K562 (cell line): ENCODE results near the gene CNTRL. TPM values are rescaled to one million over a fixed set of nuclear protein-coding genes. Genes with fewer than 3 reads are reported as not detected.

Experiments
- ATAC-seq: fragments of 200-7000 bp; cut with Tn5 transposase; 3 replicates; pipeline ENCODE4 v1.9.1; 2020; ENCODE audit warnings: moderate library complexity
- BruUV-seq: library from RNA; stranded (reverse); fragments of 400-500 nt; replicated peaks from 2 replicates; lab custom pipeline; 2021; lab: Mats Ljungman, UMichigan
- CTCF ChIA-PET: fragments of 300-600 bp; formaldehyde crosslinking; extraction: SDS; loops from one replicate; lab custom pipeline; 2021; ENCODE audit warnings: low intra/inter-chr PET ratio; lab: Yijun Ruan, JAX
- POLR2A ChIA-PET: fragments of 300-600, 350-650 bp; sonication (Branson Sonifier 250); formaldehyde crosslinking; extraction: SDS; loops from one replicate; lab custom pipeline; 2021; ENCODE audit warnings: antibody characterized with exemption, inconsistent platforms; lab: Yijun Ruan, JAX
- DNase-seq, 4 experiments: peaks; one replicate each; pipeline versions ENCODE4 v3.0.0 to v3.0.0-alpha.2; 2011 to 2018; ENCODE audit warnings: low spot score in 3 of 4, mixed read lengths in 3 of 4; ENCODE audit errors: extremely low read depth in 1 of 4
- FAIRE-seq: peaks from 2 replicates; lab custom pipeline; 2011; peaks lifted over from hg19 to GRCh38; lab: Jason Lieb, UNC
- H2AFZ ChIP-seq: 2 replicates; pipeline ENCODE4 v1.6.0; 2011; ENCODE audit warnings: low read depth, low read length, control low read depth, inconsistent platforms
- H3K27ac ChIP-seq: fragments of 200-600 bp; 3 replicates; pipeline ENCODE4 v1.8.0; 2011; ENCODE audit warnings: low read depth, mild to moderate bottlenecking, control low read depth, inconsistent platforms, low read length, moderate library complexity, mixed read lengths; ENCODE audit errors: extremely low read depth
- H3K27me3 ChIP-seq, 2 experiments: fragments of 300-600 bp in 1 of 2; 2 replicates in 1 of 2; 3 replicates in 1 of 2; pipeline versions ENCODE4 v1.6.0 to v1.8.0; 2011; ENCODE audit warnings: inconsistent platforms in 2 of 2, low read length in 2 of 2, mild to moderate bottlenecking in 1 of 2, mixed read lengths in 1 of 2, moderate library complexity in 1 of 2; ENCODE audit not compliant: control insufficient read depth in 2 of 2, insufficient read depth in 2 of 2
- H3K36me3 ChIP-seq: fragments of 300-600 bp; 3 replicates; pipeline ENCODE4 v1.8.0; 2011; ENCODE audit warnings: mild to moderate bottlenecking, low read length, inconsistent platforms; ENCODE audit not compliant: control insufficient read depth, insufficient read depth
- H3K4me1 ChIP-seq, 2 experiments: fragments of 200-600 bp in 1 of 2; replicated peaks in 1 of 2; 2 replicates in 1 of 2; 3 replicates in 1 of 2; pipeline versions ENCODE4 v1.5.1 to v1.8.0; 2011; ENCODE audit warnings: inconsistent platforms in 2 of 2, low read length in 2 of 2, mild to moderate bottlenecking in 1 of 2, mixed read lengths in 1 of 2, moderate library complexity in 1 of 2; ENCODE audit not compliant: control insufficient read depth in 2 of 2, insufficient read depth in 2 of 2
- H3K4me2 ChIP-seq: 2 replicates; pipeline ENCODE4 v1.6.1; 2011; ENCODE audit warnings: low read length, control low read depth, inconsistent platforms, mixed read lengths; ENCODE audit not compliant: insufficient read depth
- H3K4me3 ChIP-seq: fragments of 200-600 bp; sonication (generic), shearing (Covaris generic); 2 replicates; pipeline ENCODE4 v1.5.1; 2016; ENCODE audit warnings: control low read depth, inconsistent platforms
- H3K79me2 ChIP-seq: fragments of 200-600 bp; 3 replicates; pipeline ENCODE4 v1.8.0; 2011; ENCODE audit warnings: low read length, inconsistent platforms; ENCODE audit not compliant: control insufficient read depth, insufficient read depth
- H3K9ac ChIP-seq, 2 experiments: 2 replicates each; pipeline versions ENCODE4 v1.6.0 to v1.6.1; 2011; ENCODE audit warnings: low read depth in 2 of 2, low read length in 2 of 2, control low read depth in 1 of 2, inconsistent platforms in 1 of 2, mild to moderate bottlenecking in 1 of 2, mixed read lengths in 1 of 2; ENCODE audit not compliant: insufficient read depth in 1 of 2
- H3K9me1 ChIP-seq: one replicate; pipeline ENCODE4 v1.6.0; 2011; ENCODE audit warnings: inconsistent platforms, mild to moderate bottlenecking, low read length, moderate library complexity; ENCODE audit not compliant: control insufficient read depth, insufficient read depth
- H3K9me3 ChIP-seq: replicated peaks from 2 replicates; pipeline ENCODE4 v1.5.1; 2011; ENCODE audit warnings: low read depth, low read length, inconsistent platforms; ENCODE audit not compliant: control insufficient read depth, insufficient read depth
- H4K20me1 ChIP-seq: replicated peaks from 2 replicates; pipeline ENCODE4 v1.6.1; 2011; ENCODE audit warnings: low read length, inconsistent platforms, mixed read lengths; ENCODE audit not compliant: control insufficient read depth, insufficient read depth
- ARNT ChIP-seq, 2 experiments: fragments of 450-650 bp; IDR thresholded peaks; 2 replicates each; pipeline ENCODE4 v1.6.1; 2016; ENCODE audit warnings: mild to moderate bottlenecking in 1 of 2
- CAMTA2 ChIP-seq: fragments of 250-450 bp; sonication (Bioruptor Pico); conservative IDR thresholded peaks from 2 replicates; pipeline ENCODE4 v1.5.1; 2022
- CTCF ChIP-seq, 3 experiments: IDR thresholded peaks in 2 of 3; conservative IDR thresholded peaks in 1 of 3; 2 replicates each; pipeline ENCODE4 v1.5.1; 2011 to 2012; ENCODE audit warnings: low read length in 3 of 3, mild to moderate bottlenecking in 3 of 3, control low read depth in 2 of 3, improper control_type of control experiment in 1 of 3, inconsistent platforms in 1 of 3, low read depth in 1 of 3, mixed read lengths in 1 of 3, moderate library complexity in 1 of 3; ENCODE audit not compliant: insufficient read depth in 2 of 3
- E4F1 ChIP-seq: fragments of 250-450 bp; sonication (Bioruptor Pico); IDR thresholded peaks from 2 replicates; pipeline ENCODE4 v1.5.0; 2021; ENCODE audit warnings: mild to moderate bottlenecking, borderline replicate concordance
- ETV1 ChIP-seq: fragments of 450-650 bp; conservative IDR thresholded peaks from 2 replicates; pipeline ENCODE4 v1.6.1; 2016; ENCODE audit warnings: missing genetic modification characterization, control low read depth, low read depth, missing compliant biosample characterization
- GABPB2 ChIP-seq: fragments of 250-450 bp; sonication (Bioruptor Pico); conservative IDR thresholded peaks from 2 replicates; pipeline ENCODE4 v1.5.1; 2021; ENCODE audit warnings: mild to moderate bottlenecking
- MAFG ChIP-seq: fragments of 450-650 bp; conservative IDR thresholded peaks from 2 replicates; pipeline ENCODE4 v1.6.1; 2016; ENCODE audit warnings: missing genetic modification characterization, missing compliant biosample characterization
- MIER1 ChIP-seq: fragments of 450-650 bp; IDR thresholded peaks from 2 replicates; pipeline ENCODE4 v1.6.1; 2016; ENCODE audit warnings: antibody characterized with exemption, mild to moderate bottlenecking, low read depth
- PATZ1 ChIP-seq: fragments of 250-450 bp; sonication (Bioruptor Pico); IDR thresholded peaks from 2 replicates; pipeline ENCODE4 v1.5.0; 2020; ENCODE audit warnings: mild to moderate bottlenecking, borderline replicate concordance
- POLR2A ChIP-seq: fragments of 450-650 bp; conservative IDR thresholded peaks from 2 replicates; pipeline ENCODE4 v1.6.1; 2016
- ZBTB17 ChIP-seq: fragments of 450-650 bp; formaldehyde crosslinking; IDR thresholded peaks from 2 replicates; pipeline ENCODE4 v1.4.0; 2020; ENCODE audit warnings: mild to moderate bottlenecking
- ZNF232 ChIP-seq: sonication (generic); formaldehyde crosslinking; IDR thresholded peaks from 2 replicates; pipeline ENCODE4 v1.8.0; 2022; ENCODE audit warnings: mild to moderate bottlenecking, missing genetic modification reagents
- WGBS: fragments of 100-300 bp; shearing (Covaris generic); methylation state at CpG from one replicate; pipeline ENCODE4 v1.1.6; 2016; ENCODE audit warnings: low coverage, mixed read lengths; ENCODE audit not compliant: insufficient coverage; ENCODE audit errors: missing lambda C conversion rate; 5-methylcytosine and 5-hydroxymethylcytosine counted together
- in situ Hi-C: fragments of 300-500 bp; cut with MboI; formaldehyde crosslinking; loops from 4 replicates; pipeline ENCODE4 v1.15.0; 2018; ENCODE audit warnings: inconsistent platforms, mixed read lengths
- intact Hi-C: fragments of 100-400 bp; cut with micrococcal nuclease; formaldehyde crosslinking; loops from 2 replicates; pipeline ENCODE4 v1.14.2; 2022
- polyA plus RNA-seq, 8 experiments: library from polyadenylated mRNA; depleted of rRNA in 4 of 8; stranded (reverse) in 5 of 8; unstranded in 3 of 8; fragments of >200 nt; fragmentation: Nextera tagmentation in 2 of 8; fragmentation: Illumina TruSeq in 1 of 8; extraction: Ambion mirVana in 2 of 8; extraction: Trizol in 1 of 8; gene quantifications; 2 replicates each; pipeline versions ENCODE4 v1.2.1 to v1.2.3, GENCODE V29; 2011 to 2014; ENCODE audit warnings: inconsistent platforms in 1 of 8, missing spikeins in 1 of 8
- total RNA-seq, 7 experiments: library from RNA; depleted of rRNA in 6 of 7; stranded (reverse); fragments of >200 nt in 6 of 7; fragmentation: Illumina TruSeq in 2 of 7; extraction: Trizol in 2 of 7; gene quantifications; 2 replicates each; pipeline versions ENCODE4 v1.2.1 to v1.2.3, GENCODE V29; 2011 to 2021; ENCODE audit warnings: low replicate concordance in 1 of 7

The CNTRL gene
- total and polyA plus RNA-seq, 9 of the 15 experiments (the other 6 are each of a cell fraction or from before 2014, with no cell fraction given), result 9.2 to 28.9 (median 20.5) TPM

DNA sequence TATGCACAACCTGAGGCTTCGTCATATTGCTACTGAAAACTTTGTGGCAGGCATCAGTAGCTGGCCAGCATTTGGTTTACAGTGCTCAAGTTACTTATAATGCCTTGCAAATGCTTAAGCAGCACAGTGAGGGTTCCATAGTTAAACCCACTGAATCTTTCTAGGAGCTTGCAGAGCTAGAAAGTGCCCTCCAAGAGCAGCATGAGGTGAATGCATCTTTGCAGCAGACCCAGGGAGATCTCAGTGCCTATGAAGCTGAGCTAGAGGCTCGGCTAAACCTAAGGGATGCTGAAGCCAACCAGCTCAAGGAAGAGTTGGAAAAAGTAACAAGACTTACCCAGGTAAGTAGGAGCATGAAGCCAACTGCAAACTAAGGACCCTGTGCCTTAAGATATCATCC is 60.9 kb downstream of the CNTRL start:
- intact Hi-C loops (no loop called here), in situ Hi-C loops (no loop called here)
- no TSS peak for BruUV-seq
- ChIA-PET CTCF (no interaction called here), POLR2A (no interaction called here)
- no peak for DNase-seq
- Histone ChIP-seq H4K20me1 (no peaks in the 10 kb centered on the region), H3K9me3 (no peaks in the 10 kb centered on the region), H3K9ac (no peak overlapping the region), H3K27me3 (no peaks in the 10 kb centered on the region), H3K4me1 (peaks cover 5 to 7% of the 10 kb centered on the region in 2 experiments; a peak in 3 of 5 replicates), H3K27ac (no peak overlapping the region), H3K36me3 (peaks cover 35% of the 10 kb centered on the region), H3K79me2 (0 out of 3 replicates have a peak, but pooled peaks cover 2% of the 10 kb centered on the region), H3K4me2 (no peak overlapping the region), H3K9me1 (no peaks in the 10 kb centered on the region), H2AFZ (no peak overlapping the region), H3K4me3 (no peak overlapping the region)
- no peak for TF ChIP-seq PATZ1 (CRISPR knock-in tag)
- TF ChIP-seq POLR2A, result no peak
- no peak for TF ChIP-seq ZNF232 (CRISPR knock-in tag)
- TF ChIP-seq MIER1, result no peak
- no peak for TF ChIP-seq ARNT (IDR thresholded peaks at IDR 0.05)
- no peak for TF ChIP-seq GABPB2 (CRISPR knock-in tag)
- TF ChIP-seq ETV1 (tag), result no peak
- no peak for TF ChIP-seq CAMTA2 (CRISPR knock-in tag)
- TF ChIP-seq CTCF (IDR thresholded peaks at IDR 0.05 in 2 of 3, conservative IDR thresholded peaks at IDR 0.05 in 1 of 3; ENCODE audit: insufficient read depth in 2 of 3, low read depth in 1 of 3, low read length in 3 of 3), result no peak
- no peak for TF ChIP-seq MAFG (tag)
- no peak for TF ChIP-seq E4F1 (CRISPR knock-in tag)
- no peak for TF ChIP-seq ZBTB17
- no peak for ATAC-seq
- FAIRE-seq, result no peak
- 84% methylated on average over 2 of the region's 2 CpGs for WGBS
